Peyer's patch (tissue), 4 donors: Measurements from ENCODE around the gene BAHCC1. TPM values are rescaled to one million over a fixed set of nuclear protein-coding genes. Genes with fewer than 3 reads are reported as not detected.

ENCODE experiments used
- DNase-seq, 3 donors: peaks; one replicate each; pipeline ENCODE4 v3.0.0-alpha.2; 2017 to 2019
- H3K27ac ChIP-seq, 4 donors: fragments of 200-600 bp; sonication (generic); one replicate each; pipeline ENCODE4 v1.5.1; 2016 to 2019
- H3K27me3 ChIP-seq, 2 donors: fragments of 200-600 bp; sonication (generic); one replicate each; pipeline ENCODE4 v1.5.1; 2019
- H3K36me3 ChIP-seq, 3 donors: fragments of 200-600 bp; sonication (generic); one replicate each; pipeline ENCODE4 v1.5.1; 2016 to 2019
- H3K4me1 ChIP-seq, 4 donors: fragments of 200-600 bp; sonication (generic); one replicate each; pipeline ENCODE4 v1.5.1; 2016 to 2019
- H3K4me3 ChIP-seq, 4 donors: fragments of 200-600 bp; sonication (generic); 1 replicate in 3 of 4; 2 replicates in 1 of 4; pipeline ENCODE4 v1.5.1; 2016 to 2019; ENCODE audit warnings: mild to moderate bottlenecking in 1 of 4
- H3K9me3 ChIP-seq, 4 donors: fragments of 200-600 bp; sonication (generic); one replicate each; pipeline ENCODE4 v1.5.1; 2016 to 2019; ENCODE audit warnings: mild to moderate bottlenecking in 1 of 4
- POLR2A ChIP-seq, 2 donors: fragments of 450-650 bp; IDR thresholded peaks; one replicate each; pipeline ENCODE4 v1.5.1; 2017; ENCODE audit warnings: antibody characterized with exemption in 2 of 2, mild to moderate bottlenecking in 2 of 2, moderate library complexity in 2 of 2
- total RNA-seq, 4 donors: library from RNA; depleted of rRNA; stranded (reverse); fragments of >200 nt; gene quantifications; one replicate each; pipeline ENCODE4 v1.1.0, GENCODE V29; 2016
- TF ChIP-seq, protein P1 (sequence below), 6 experiments: fragments of 450-650 bp in 4 of 6; fragments of 200-600 bp in 2 of 6; sonication (generic) in 1 of 6; IDR thresholded peaks; one replicate each; pipeline ENCODE4 v1.5.1; 2017 to 2019; ENCODE audit warnings: antibody characterized with exemption in 6 of 6, mild to moderate bottlenecking in 3 of 6, moderate library complexity in 1 of 6

The BAHCC1 gene
- total RNA-seq, 4 donors from 2014 or later: 11.6 to 43.0 (median 23.9) TPM

DNA sequence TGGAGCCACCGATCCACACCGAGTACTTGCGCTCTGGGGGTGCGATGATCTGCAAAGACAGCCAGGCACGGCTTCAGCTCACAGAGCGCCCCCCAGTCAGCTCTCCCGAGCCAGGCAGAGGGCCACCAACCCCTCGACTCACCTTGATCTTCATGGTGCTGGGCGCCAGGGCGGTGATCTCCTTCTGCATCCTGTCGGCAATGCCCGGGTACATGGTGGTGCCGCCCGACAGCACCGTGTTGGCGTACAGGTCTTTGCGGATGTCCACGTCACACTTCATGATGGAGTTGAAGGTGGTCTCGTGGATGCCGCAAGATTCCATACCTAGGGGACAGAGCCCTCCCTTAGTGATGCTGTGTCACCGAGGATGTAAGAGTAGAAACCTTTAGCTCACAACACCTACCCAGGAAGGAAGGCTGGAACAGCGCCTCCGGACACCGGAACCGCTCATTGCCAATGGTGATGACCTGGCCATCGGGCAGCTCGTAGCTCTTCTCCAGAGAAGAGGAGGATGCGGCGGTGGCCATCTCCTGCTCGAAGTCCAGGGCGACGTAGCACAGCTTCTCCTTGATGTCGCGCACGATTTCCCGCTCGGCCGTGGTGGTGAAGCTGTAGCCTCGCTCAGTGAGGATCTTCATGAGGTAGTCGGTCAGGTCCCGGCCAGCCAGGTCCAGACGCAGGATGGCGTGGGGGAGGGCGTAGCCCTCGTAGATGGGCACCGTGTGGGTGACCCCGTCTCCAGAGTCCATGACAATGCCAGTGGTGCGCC lies 115.7 kb downstream of the BAHCC1 start:
- H3K4me3 ChIP-seq: peak overlapping the region; percentile 71 to 99 (median 90)
- H3K27ac ChIP-seq: peak overlapping the region; percentile 98 to 100 (median 100)
- H3K36me3 ChIP-seq: peaks cover 0 to 39% (median 0%) of the 10 kb centered on the region in 3 donors
- H3K4me1 ChIP-seq: peaks cover 0 to 19% (median 10%) of the 10 kb centered on the region in 4 donors
- H3K27me3 ChIP-seq: no peaks in the 10 kb centered on the region
- DNase-seq: peak; percentile 58 to 68 (median 64)
- TF ChIP-seq POLR2A (IDR thresholded peaks at IDR 0.05): no peak
- TF ChIP-seq, protein P1, sequence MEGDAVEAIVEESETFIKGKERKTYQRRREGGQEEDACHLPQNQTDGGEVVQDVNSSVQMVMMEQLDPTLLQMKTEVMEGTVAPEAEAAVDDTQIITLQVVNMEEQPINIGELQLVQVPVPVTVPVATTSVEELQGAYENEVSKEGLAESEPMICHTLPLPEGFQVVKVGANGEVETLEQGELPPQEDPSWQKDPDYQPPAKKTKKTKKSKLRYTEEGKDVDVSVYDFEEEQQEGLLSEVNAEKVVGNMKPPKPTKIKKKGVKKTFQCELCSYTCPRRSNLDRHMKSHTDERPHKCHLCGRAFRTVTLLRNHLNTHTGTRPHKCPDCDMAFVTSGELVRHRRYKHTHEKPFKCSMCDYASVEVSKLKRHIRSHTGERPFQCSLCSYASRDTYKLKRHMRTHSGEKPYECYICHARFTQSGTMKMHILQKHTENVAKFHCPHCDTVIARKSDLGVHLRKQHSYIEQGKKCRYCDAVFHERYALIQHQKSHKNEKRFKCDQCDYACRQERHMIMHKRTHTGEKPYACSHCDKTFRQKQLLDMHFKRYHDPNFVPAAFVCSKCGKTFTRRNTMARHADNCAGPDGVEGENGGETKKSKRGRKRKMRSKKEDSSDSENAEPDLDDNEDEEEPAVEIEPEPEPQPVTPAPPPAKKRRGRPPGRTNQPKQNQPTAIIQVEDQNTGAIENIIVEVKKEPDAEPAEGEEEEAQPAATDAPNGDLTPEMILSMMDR (IDR thresholded peaks at IDR 0.05): no peak
- H3K9me3 ChIP-seq: no peaks in the 10 kb centered on the region

- TF ChIP-seq POLR2A (IDR thresholded peaks at IDR 0.05): no peak
- TF ChIP-seq, protein P1 (IDR thresholded peaks at IDR 0.05): no peak
- H3K4me3 ChIP-seq: peak overlapping the region; percentile 71 to 99 (median 90)
- H3K27ac ChIP-seq: peak overlapping the region; percentile 98 to 100 (median 100)
- no peaks in the 10 kb centered on the region for H3K9me3 ChIP-seq
- no peak for DNase-seq
- H3K36me3 ChIP-seq: peaks cover 0 to 39% (median 0%) of the 10 kb centered on the region in 3 donors
- H3K27me3 ChIP-seq: no peaks in the 10 kb centered on the region
- H3K4me1 ChIP-seq: peaks cover 0 to 24% (median 13%) of the 10 kb centered on the region in 4 donors
Measured at GRCh38 chr17:81511554-81511803, 116.2 kb downstream of the BAHCC1 start.

DNA sequence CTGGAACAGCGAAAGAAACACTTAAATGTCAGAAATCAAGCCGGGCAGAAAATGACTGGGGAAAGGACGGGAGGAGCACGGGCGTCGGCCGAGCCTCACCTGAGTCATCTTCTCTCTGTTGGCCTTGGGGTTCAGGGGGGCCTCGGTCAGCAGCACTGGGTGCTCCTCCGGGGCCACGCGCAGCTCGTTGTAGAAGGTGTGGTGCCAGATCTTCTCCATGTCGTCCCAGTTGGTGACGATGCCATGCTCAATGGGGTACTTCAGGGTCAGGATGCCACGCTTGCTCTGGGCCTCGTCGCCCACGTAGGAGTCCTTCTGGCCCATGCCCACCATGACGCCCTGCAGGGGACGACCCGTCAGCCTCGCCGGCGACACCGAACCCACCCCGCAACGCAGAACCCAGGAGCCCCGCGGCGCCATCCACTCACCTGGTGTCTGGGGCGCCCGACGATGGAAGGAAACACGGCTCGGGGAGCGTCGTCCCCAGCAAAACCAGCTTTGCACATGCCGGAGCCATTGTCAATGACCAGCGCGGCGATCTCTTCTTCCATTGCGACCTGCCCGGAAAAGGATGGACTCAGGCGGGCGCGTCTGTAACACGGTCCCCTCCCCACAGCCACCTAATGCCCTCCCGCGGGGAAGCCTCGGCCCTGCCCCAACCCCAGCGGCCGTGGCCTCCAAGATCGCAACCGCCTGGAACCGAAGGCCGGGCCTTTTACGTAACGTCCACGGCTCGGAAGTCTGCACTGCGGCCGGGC lies 116.7 kb downstream of the BAHCC1 start:
- H3K27ac ChIP-seq: peak overlapping the region; percentile 98 to 100 (median 100)
- no peaks in the 10 kb centered on the region for H3K9me3 ChIP-seq
- H3K27me3 ChIP-seq: no peaks in the 10 kb centered on the region
- peaks cover 0 to 39% (median 0%) of the 10 kb centered on the region in 3 donors for H3K36me3 ChIP-seq
- H3K4me3 ChIP-seq: peak overlapping the region; percentile 71 to 99 (median 90)
- TF ChIP-seq, protein P1 (IDR thresholded peaks at IDR 0.05): no peak
- no peak for TF ChIP-seq POLR2A (IDR thresholded peaks at IDR 0.05)
- peak in 2 of 3 donors; percentile 63 to 66 for DNase-seq
- peaks cover 0 to 29% (median 18%) of the 10 kb centered on the region in 4 donors for H3K4me1 ChIP-seq

DNA sequence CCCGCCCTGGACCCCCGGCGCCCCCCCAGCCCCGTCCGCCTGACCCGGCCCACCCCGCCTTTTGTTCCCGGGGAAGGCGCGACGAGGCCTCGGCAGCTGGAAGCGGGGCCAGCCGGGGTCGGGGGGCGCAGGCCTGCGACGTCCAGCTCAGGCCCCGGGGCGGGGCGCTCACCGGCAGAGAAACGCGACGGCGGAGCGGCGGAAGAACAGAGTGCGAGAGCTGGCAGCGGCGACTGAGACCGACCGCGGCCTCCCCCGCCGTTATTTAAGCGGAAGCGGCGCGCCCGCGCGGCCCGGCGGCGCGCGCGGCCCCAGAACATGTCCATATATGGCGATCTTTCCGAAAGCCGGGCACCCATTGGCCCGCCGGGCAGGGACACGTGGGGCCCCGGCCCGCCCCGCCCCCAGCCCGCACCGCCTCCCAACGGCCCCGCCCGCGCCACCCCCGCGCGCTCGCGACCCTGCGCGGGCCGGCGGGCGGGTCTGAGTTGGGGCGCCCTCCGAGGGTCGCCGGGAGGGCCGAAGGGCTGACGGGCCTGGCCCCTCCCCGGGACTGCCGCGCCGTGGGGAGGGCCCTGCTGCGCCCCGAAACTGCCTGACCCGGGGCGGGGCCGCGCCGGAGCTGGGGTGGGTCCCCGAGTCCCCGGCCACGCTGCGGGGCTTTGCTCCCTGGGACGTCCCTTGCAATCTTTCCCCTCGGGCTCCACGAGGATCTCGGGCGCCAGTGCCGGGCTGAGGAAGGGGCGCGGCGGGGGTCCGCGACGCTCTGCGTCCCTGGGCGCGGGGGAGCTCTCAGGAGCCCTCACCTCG lies 117.5 kb downstream of the BAHCC1 start, which contains the start of gene ACTG1:
Gene ACTG1 (minus strand): TSS at position 238 of the 810 bp plus-strand sequence. CDS start 445 bp downstream, outside the sequence.
- Histone ChIP-seq H3K4me3 (peak within 1 kb of the TSS; percentile 71 to 99 (median 90)), H3K27ac (peak within 1 kb of the TSS; percentile 98 to 100 (median 100)), H3K9me3 (no peaks in the 10 kb centered on the region), H3K27me3 (no peaks in the 10 kb centered on the region), H3K4me1 (peaks cover 0 to 37% (median 20%) of the 10 kb centered on the region in 4 donors), H3K36me3 (peaks cover 0 to 39% (median 0%) of the 10 kb centered on the region in 3 donors)
- DNase-seq: peak; percentile 91 to 96 (median 95)
- TF ChIP-seq POLR2A (IDR thresholded peaks at IDR 0.05): peak; percentile 99
- TF ChIP-seq, protein P1 (IDR thresholded peaks at IDR 0.05): no peak

GRCh38 chr17:81513372-81513752 lies 118.1 kb downstream of the BAHCC1 start:
- peak overlapping the region; percentile 98 to 100 (median 100) for H3K27ac ChIP-seq
- H3K4me3 ChIP-seq: peak overlapping the region; percentile 71 to 99 (median 90)
- peak in 1 of 2 donors; percentile 2 for TF ChIP-seq POLR2A (IDR thresholded peaks at IDR 0.05)
- TF ChIP-seq, protein P1 (IDR thresholded peaks at IDR 0.05): no peak
- peak; percentile 77 to 86 (median 78) for DNase-seq
- peaks cover 0 to 42% (median 25%) of the 10 kb centered on the region in 4 donors for H3K4me1 ChIP-seq
- peaks cover 0 to 38% (median 0%) of the 10 kb centered on the region in 3 donors for H3K36me3 ChIP-seq
- H3K27me3 ChIP-seq: no peaks in the 10 kb centered on the region
- H3K9me3 ChIP-seq: no peaks in the 10 kb centered on the region
